Measurements from ENCODE around the gene SUB1. TPM values are rescaled to one million over a fixed set of nuclear protein-coding genes. Genes with fewer than 3 reads are reported as not detected.

Gene SUB1
- total RNA-seq, 1 donor from 2014 or later, result 235 TPM

DNA sequence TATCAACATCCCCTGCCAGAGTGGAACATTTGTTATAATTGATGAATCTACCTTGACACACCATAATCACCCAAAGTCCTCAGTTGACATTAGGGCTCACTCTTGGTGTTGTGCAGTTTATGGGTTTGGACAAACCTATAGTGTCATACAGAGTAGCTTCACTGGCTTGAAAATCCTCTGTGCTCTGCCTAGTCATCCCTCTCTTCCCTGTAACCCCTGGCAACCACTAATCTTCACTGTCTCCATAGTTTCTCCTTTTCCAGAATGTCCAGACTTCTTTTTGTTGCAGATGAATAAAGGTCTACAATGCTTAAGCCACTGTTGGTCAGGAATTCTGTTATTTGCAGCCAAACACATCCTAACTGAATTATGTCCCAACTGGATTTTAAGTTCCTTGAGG is 22.5 kb upstream of the SUB1 start:
- Histone ChIP-seq H3K4me2 (ENCODE audit: low read length) (no peak overlapping the region), H3K27ac (ENCODE audit: low read depth, low read length) (no peak overlapping the region), H3K9me3 (ENCODE audit: insufficient read depth, low read depth, low read length) (no peaks in the 10 kb centered on the region), H4K20me1 (ENCODE audit: insufficient read depth, low read length) (no peaks in the 10 kb centered on the region), H3K27me3 (ENCODE audit: insufficient read depth, low read length) (no peaks in the 10 kb centered on the region), H3K4me3 (ENCODE audit: insufficient read depth, low read depth, low read length) (no peak overlapping the region), H3K36me3 (ENCODE audit: insufficient read depth, low read length) (no peaks in the 10 kb centered on the region), H2AFZ (ENCODE audit: low read depth, low read length) (no peak overlapping the region), H3K79me2 (ENCODE audit: insufficient read depth, low read length) (no peaks in the 10 kb centered on the region), H3K4me1 (ENCODE audit: insufficient read depth, low read length) (no peaks in the 10 kb centered on the region), H3K9ac (ENCODE audit: low read length) (no peak overlapping the region)
- H3K9me3 Mint-ChIP-seq (ENCODE audit: unreplicated experiment), result peaks cover 2% of the 10 kb centered on the region
- H3K27me3 Mint-ChIP-seq (ENCODE audit: low read depth, unreplicated experiment), result peaks cover 2% of the 10 kb centered on the region
- H3K36me3 Mint-ChIP-seq (ENCODE audit: low read depth, unreplicated experiment), result no peaks in the 10 kb centered on the region
- DNase-seq (ENCODE audit: low read depth) (peak; percentile 12), FAIRE-seq (no peak)
- no peak overlapping the region for H3K4me3 Mint-ChIP-seq (ENCODE audit: unreplicated experiment)
- H3K27ac Mint-ChIP-seq (ENCODE audit: unreplicated experiment), result no peak overlapping the region
- no peaks in the 10 kb centered on the region for H3K4me1 Mint-ChIP-seq (ENCODE audit: low read depth, unreplicated experiment)
- TF ChIP-seq, protein P1, sequence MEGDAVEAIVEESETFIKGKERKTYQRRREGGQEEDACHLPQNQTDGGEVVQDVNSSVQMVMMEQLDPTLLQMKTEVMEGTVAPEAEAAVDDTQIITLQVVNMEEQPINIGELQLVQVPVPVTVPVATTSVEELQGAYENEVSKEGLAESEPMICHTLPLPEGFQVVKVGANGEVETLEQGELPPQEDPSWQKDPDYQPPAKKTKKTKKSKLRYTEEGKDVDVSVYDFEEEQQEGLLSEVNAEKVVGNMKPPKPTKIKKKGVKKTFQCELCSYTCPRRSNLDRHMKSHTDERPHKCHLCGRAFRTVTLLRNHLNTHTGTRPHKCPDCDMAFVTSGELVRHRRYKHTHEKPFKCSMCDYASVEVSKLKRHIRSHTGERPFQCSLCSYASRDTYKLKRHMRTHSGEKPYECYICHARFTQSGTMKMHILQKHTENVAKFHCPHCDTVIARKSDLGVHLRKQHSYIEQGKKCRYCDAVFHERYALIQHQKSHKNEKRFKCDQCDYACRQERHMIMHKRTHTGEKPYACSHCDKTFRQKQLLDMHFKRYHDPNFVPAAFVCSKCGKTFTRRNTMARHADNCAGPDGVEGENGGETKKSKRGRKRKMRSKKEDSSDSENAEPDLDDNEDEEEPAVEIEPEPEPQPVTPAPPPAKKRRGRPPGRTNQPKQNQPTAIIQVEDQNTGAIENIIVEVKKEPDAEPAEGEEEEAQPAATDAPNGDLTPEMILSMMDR (IDR thresholded peaks at IDR 0.05; ENCODE audit: insufficient read depth, low read depth, low read length), result no peak
- no peak for TF ChIP-seq EZH2 (IDR thresholded peaks at IDR 0.05; ENCODE audit: insufficient read depth, low read length)

DNA sequence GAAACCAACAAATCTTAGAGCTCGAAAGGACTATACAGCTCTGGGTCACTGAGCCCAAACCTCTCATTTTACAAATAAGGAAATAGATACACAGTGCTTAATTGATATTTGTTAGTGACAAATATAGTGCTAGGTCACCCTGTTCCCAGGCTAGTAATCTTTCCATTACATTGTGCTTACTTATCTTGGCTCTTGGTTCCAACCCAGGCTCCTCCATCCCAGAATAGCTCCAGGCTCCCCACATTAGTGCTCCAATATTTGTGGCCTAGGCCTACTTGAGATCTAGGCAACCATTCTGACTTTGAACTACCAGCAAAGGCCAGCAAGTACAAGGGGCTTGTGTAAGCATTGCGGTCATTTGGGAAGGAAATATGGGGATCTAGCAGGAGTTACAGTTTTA is 21.7 kb upstream of the SUB1 start:
- peaks cover 2% of the 10 kb centered on the region for H3K27me3 Mint-ChIP-seq (ENCODE audit: low read depth, unreplicated experiment)
- no peaks in the 10 kb centered on the region for H4K20me1 ChIP-seq (ENCODE audit: insufficient read depth, low read length)
- peaks cover 3% of the 10 kb centered on the region for H3K4me1 ChIP-seq (ENCODE audit: insufficient read depth, low read length)
- no peak overlapping the region for H3K4me3 Mint-ChIP-seq (ENCODE audit: unreplicated experiment)
- no peaks in the 10 kb centered on the region for H3K36me3 ChIP-seq (ENCODE audit: insufficient read depth, low read length)
- peaks cover 2% of the 10 kb centered on the region for H3K9me3 Mint-ChIP-seq (ENCODE audit: unreplicated experiment)
- no peaks in the 10 kb centered on the region for H3K27me3 ChIP-seq (ENCODE audit: insufficient read depth, low read length)
- H3K9me3 ChIP-seq (ENCODE audit: insufficient read depth, low read depth, low read length), result no peaks in the 10 kb centered on the region
- H3K27ac ChIP-seq (ENCODE audit: low read depth, low read length), result no peak overlapping the region
- no peak for DNase-seq (ENCODE audit: low read depth)
- no peak for TF ChIP-seq EZH2 (IDR thresholded peaks at IDR 0.05; ENCODE audit: insufficient read depth, low read length)
- TF ChIP-seq, protein P1 (IDR thresholded peaks at IDR 0.05; ENCODE audit: insufficient read depth, low read depth, low read length), result no peak
- H2AFZ ChIP-seq (ENCODE audit: low read depth, low read length), result no peak overlapping the region
- FAIRE-seq, result no peak
- no peaks in the 10 kb centered on the region for H3K79me2 ChIP-seq (ENCODE audit: insufficient read depth, low read length)
- peaks cover under 1% of the 10 kb centered on the region for H3K4me1 Mint-ChIP-seq (ENCODE audit: low read depth, unreplicated experiment)
- no peaks in the 10 kb centered on the region for H3K36me3 Mint-ChIP-seq (ENCODE audit: low read depth, unreplicated experiment)
- H3K4me2 ChIP-seq (ENCODE audit: low read length), result no peak overlapping the region
- no peak overlapping the region for H3K4me3 ChIP-seq (ENCODE audit: insufficient read depth, low read depth, low read length)
- no peak overlapping the region for H3K27ac Mint-ChIP-seq (ENCODE audit: unreplicated experiment)
- H3K9ac ChIP-seq (ENCODE audit: low read length), result no peak overlapping the region

DNA sequence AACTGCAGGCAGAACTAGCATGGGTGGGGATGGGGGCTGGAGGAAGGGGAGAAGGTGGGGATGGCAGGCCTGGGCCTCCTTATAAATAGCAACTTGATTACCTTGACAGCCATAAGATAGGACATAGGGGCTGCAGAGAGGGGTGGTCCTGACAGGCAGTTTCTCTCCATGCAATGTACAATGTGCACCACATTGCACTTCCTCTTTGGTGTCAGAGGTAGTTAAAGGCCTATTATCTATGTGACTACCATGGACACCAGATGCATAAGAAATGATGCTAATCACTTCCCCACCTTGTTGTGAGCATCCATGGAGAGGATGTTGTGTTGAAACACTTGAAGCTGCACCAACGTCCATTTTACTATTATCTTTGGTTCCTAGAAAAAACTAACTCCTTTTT is 20.2 kb upstream of the SUB1 start:
- no peak overlapping the region for H2AFZ ChIP-seq (ENCODE audit: low read depth, low read length)
- H3K27ac ChIP-seq (ENCODE audit: low read depth, low read length), result no peak overlapping the region
- peaks cover 6% of the 10 kb centered on the region for H3K4me1 ChIP-seq (ENCODE audit: insufficient read depth, low read length)
- H3K27me3 Mint-ChIP-seq (ENCODE audit: low read depth, unreplicated experiment), result peaks cover 2% of the 10 kb centered on the region
- H3K4me3 Mint-ChIP-seq (ENCODE audit: unreplicated experiment), result no peak overlapping the region
- peaks cover 4% of the 10 kb centered on the region for H3K4me1 Mint-ChIP-seq (ENCODE audit: low read depth, unreplicated experiment)
- no peaks in the 10 kb centered on the region for H4K20me1 ChIP-seq (ENCODE audit: insufficient read depth, low read length)
- no peak overlapping the region for H3K27ac Mint-ChIP-seq (ENCODE audit: unreplicated experiment)
- H3K4me3 ChIP-seq (ENCODE audit: insufficient read depth, low read depth, low read length), result no peak overlapping the region
- TF ChIP-seq, protein P1 (IDR thresholded peaks at IDR 0.05; ENCODE audit: insufficient read depth, low read depth, low read length), result no peak
- TF ChIP-seq EZH2 (IDR thresholded peaks at IDR 0.05; ENCODE audit: insufficient read depth, low read length), result no peak
- no peak for FAIRE-seq
- no peak overlapping the region for H3K4me2 ChIP-seq (ENCODE audit: low read length)
- no peak overlapping the region for H3K9ac ChIP-seq (ENCODE audit: low read length)
- H3K36me3 Mint-ChIP-seq (ENCODE audit: low read depth, unreplicated experiment), result no peaks in the 10 kb centered on the region
- no peaks in the 10 kb centered on the region for H3K27me3 ChIP-seq (ENCODE audit: insufficient read depth, low read length)
- no peaks in the 10 kb centered on the region for H3K9me3 ChIP-seq (ENCODE audit: insufficient read depth, low read depth, low read length)
- DNase-seq (ENCODE audit: low read depth), result no peak
- H3K9me3 Mint-ChIP-seq (ENCODE audit: unreplicated experiment), result peaks cover 2% of the 10 kb centered on the region
- no peaks in the 10 kb centered on the region for H3K36me3 ChIP-seq (ENCODE audit: insufficient read depth, low read length)
- no peaks in the 10 kb centered on the region for H3K79me2 ChIP-seq (ENCODE audit: insufficient read depth, low read length)
